Measurements from ENCODE around the gene LPAR2.

The LPAR2 gene

GRCh38 chr19:19588546-19588945 is 39.5 kb downstream of the LPAR2 start:
- no peak for TF ChIP-seq SUZ12 (IDR thresholded peaks at IDR 0.05; ENCODE audit: extremely low read depth, insufficient read depth, insufficient read length)
- no peak for TF ChIP-seq ZNF274 (IDR thresholded peaks at IDR 0.05; ENCODE audit: low read depth, low read length)
- TF ChIP-seq YY1 (IDR thresholded peaks at IDR 0.05; ENCODE audit: insufficient read depth, insufficient read length) = no peak
- Histone ChIP-seq H3K4me1 (ENCODE audit: insufficient read depth, insufficient read length) (peaks cover 22% of the 10 kb centered on the region), H3K4me3 (ENCODE audit: insufficient read length, low read depth) (no peak overlapping the region), H3K9ac (ENCODE audit: insufficient read length, low read depth) (no peak overlapping the region), H3K36me3 (ENCODE audit: insufficient read depth, insufficient read length, low read length) (peaks cover 42% of the 10 kb centered on the region), H3K9me3 (ENCODE audit: insufficient read depth, low read length) (no peaks in the 10 kb centered on the region), H3K27me3 (ENCODE audit: insufficient read depth, insufficient read length) (no peaks in the 10 kb centered on the region)
- no peak for DNase-seq (ENCODE audit: low read depth, low spot score)

GRCh38 chr19:19587771-19588170 is 40.2 kb downstream of the LPAR2 start:
- Histone ChIP-seq H3K4me1 (ENCODE audit: insufficient read depth, insufficient read length) (peaks cover 18% of the 10 kb centered on the region), H3K9me3 (ENCODE audit: insufficient read depth, low read length) (no peaks in the 10 kb centered on the region), H3K4me3 (ENCODE audit: insufficient read length, low read depth) (no peak overlapping the region), H3K27me3 (ENCODE audit: insufficient read depth, insufficient read length) (no peaks in the 10 kb centered on the region), H3K9ac (ENCODE audit: insufficient read length, low read depth) (no peak overlapping the region), H3K36me3 (ENCODE audit: insufficient read depth, insufficient read length, low read length) (peaks cover 35% of the 10 kb centered on the region)
- DNase-seq (ENCODE audit: low read depth, low spot score) = no peak
- TF ChIP-seq ZNF274 (IDR thresholded peaks at IDR 0.05; ENCODE audit: low read depth, low read length) = no peak
- TF ChIP-seq YY1 (IDR thresholded peaks at IDR 0.05; ENCODE audit: insufficient read depth, insufficient read length) = no peak
- no peak for TF ChIP-seq SUZ12 (IDR thresholded peaks at IDR 0.05; ENCODE audit: extremely low read depth, insufficient read depth, insufficient read length)

- Histone ChIP-seq H3K4me1 (ENCODE audit: insufficient read depth, insufficient read length) (peaks cover 8% of the 10 kb centered on the region), H3K36me3 (ENCODE audit: insufficient read depth, insufficient read length, low read length) (peaks cover 36% of the 10 kb centered on the region), H3K27me3 (ENCODE audit: insufficient read depth, insufficient read length) (no peaks in the 10 kb centered on the region), H3K9me3 (ENCODE audit: insufficient read depth, low read length) (no peaks in the 10 kb centered on the region), H3K9ac (ENCODE audit: insufficient read length, low read depth) (no peak overlapping the region), H3K4me3 (ENCODE audit: insufficient read length, low read depth) (no peak overlapping the region)
- TF ChIP-seq SUZ12 (IDR thresholded peaks at IDR 0.05; ENCODE audit: extremely low read depth, insufficient read depth, insufficient read length) (no peak), YY1 (IDR thresholded peaks at IDR 0.05; ENCODE audit: insufficient read depth, insufficient read length) (no peak), ZNF274 (IDR thresholded peaks at IDR 0.05; ENCODE audit: low read depth, low read length) (no peak)
- no peak for DNase-seq (ENCODE audit: low read depth, low spot score)
Observed at GRCh38 chr19:19584356-19584755, 43.7 kb downstream of the LPAR2 start.

- Histone ChIP-seq H3K4me1 (ENCODE audit: insufficient read depth, insufficient read length) (peaks cover 7% of the 10 kb centered on the region), H3K9ac (ENCODE audit: insufficient read length, low read depth) (peak overlapping the region; percentile 43), H3K4me3 (ENCODE audit: insufficient read length, low read depth) (no peak overlapping the region), H3K36me3 (ENCODE audit: insufficient read depth, insufficient read length, low read length) (peaks cover 21% of the 10 kb centered on the region), H3K27me3 (ENCODE audit: insufficient read depth, insufficient read length) (no peaks in the 10 kb centered on the region), H3K9me3 (ENCODE audit: insufficient read depth, low read length) (no peaks in the 10 kb centered on the region)
- DNase-seq (ENCODE audit: low read depth, low spot score) = no peak
- TF ChIP-seq YY1 (IDR thresholded peaks at IDR 0.05; ENCODE audit: insufficient read depth, insufficient read length) = no peak
- TF ChIP-seq ZNF274 (IDR thresholded peaks at IDR 0.05; ENCODE audit: low read depth, low read length) = no peak
- no peak for TF ChIP-seq SUZ12 (IDR thresholded peaks at IDR 0.05; ENCODE audit: extremely low read depth, insufficient read depth, insufficient read length)
Observed at GRCh38 chr19:19582471-19582870, 45.5 kb downstream of the LPAR2 start.

- peaks cover 24% of the 10 kb centered on the region for H3K36me3 ChIP-seq (ENCODE audit: insufficient read depth, insufficient read length, low read length)
- no peak for DNase-seq (ENCODE audit: low read depth, low spot score)
- H3K27me3 ChIP-seq (ENCODE audit: insufficient read depth, insufficient read length) = no peaks in the 10 kb centered on the region
- H3K4me3 ChIP-seq (ENCODE audit: insufficient read length, low read depth) = no peak overlapping the region
- TF ChIP-seq SUZ12 (IDR thresholded peaks at IDR 0.05; ENCODE audit: extremely low read depth, insufficient read depth, insufficient read length) (no peak), ZNF274 (IDR thresholded peaks at IDR 0.05; ENCODE audit: low read depth, low read length) (no peak), YY1 (IDR thresholded peaks at IDR 0.05; ENCODE audit: insufficient read depth, insufficient read length) (no peak)
- H3K9me3 ChIP-seq (ENCODE audit: insufficient read depth, low read length) = no peaks in the 10 kb centered on the region
- H3K9ac ChIP-seq (ENCODE audit: insufficient read length, low read depth) = no peak overlapping the region
- H3K4me1 ChIP-seq (ENCODE audit: insufficient read depth, insufficient read length) = peaks cover 7% of the 10 kb centered on the region
Observed at GRCh38 chr19:19581391-19581790, 46.6 kb downstream of the LPAR2 start.

GRCh38 chr19:19580418-19580817 is 47.6 kb downstream of the LPAR2 start:
- peaks cover 7% of the 10 kb centered on the region for H3K4me1 ChIP-seq (ENCODE audit: insufficient read depth, insufficient read length)
- peaks cover 24% of the 10 kb centered on the region for H3K36me3 ChIP-seq (ENCODE audit: insufficient read depth, insufficient read length, low read length)
- TF ChIP-seq YY1 (IDR thresholded peaks at IDR 0.05; ENCODE audit: insufficient read depth, insufficient read length) (no peak), ZNF274 (IDR thresholded peaks at IDR 0.05; ENCODE audit: low read depth, low read length) (no peak), SUZ12 (IDR thresholded peaks at IDR 0.05; ENCODE audit: extremely low read depth, insufficient read depth, insufficient read length) (no peak)
- H3K9me3 ChIP-seq (ENCODE audit: insufficient read depth, low read length) = no peaks in the 10 kb centered on the region
- H3K27me3 ChIP-seq (ENCODE audit: insufficient read depth, insufficient read length) = no peaks in the 10 kb centered on the region
- H3K4me3 ChIP-seq (ENCODE audit: insufficient read length, low read depth) = no peak overlapping the region
- no peak overlapping the region for H3K9ac ChIP-seq (ENCODE audit: insufficient read length, low read depth)
- no peak for DNase-seq (ENCODE audit: low read depth, low spot score)

- no peaks in the 10 kb centered on the region for H3K9me3 ChIP-seq (ENCODE audit: insufficient read depth, low read length)
- peaks cover 19% of the 10 kb centered on the region for H3K36me3 ChIP-seq (ENCODE audit: insufficient read depth, insufficient read length, low read length)
- H3K9ac ChIP-seq (ENCODE audit: insufficient read length, low read depth) = no peak overlapping the region
- DNase-seq (ENCODE audit: low read depth, low spot score) = no peak
- no peak overlapping the region for H3K4me3 ChIP-seq (ENCODE audit: insufficient read length, low read depth)
- no peak for TF ChIP-seq YY1 (IDR thresholded peaks at IDR 0.05; ENCODE audit: insufficient read depth, insufficient read length)
- H3K4me1 ChIP-seq (ENCODE audit: insufficient read depth, insufficient read length) = peaks cover 7% of the 10 kb centered on the region
- H3K27me3 ChIP-seq (ENCODE audit: insufficient read depth, insufficient read length) = no peaks in the 10 kb centered on the region
Observed at GRCh38 chr19:19579533-19580361, 48.3 kb downstream of the LPAR2 start.
